K562 (cell line): ENCODE data around the gene MTPN. TPM values are rescaled to one million over a fixed set of nuclear protein-coding genes. Genes with fewer than 3 reads are reported as not detected.
A peak's percentile ranks its signal among the peaks of the same experiment; 100 is the strongest.

ENCODE experiments used
- ATAC-seq: fragments of 200-7000 bp; cut with Tn5 transposase; 3 replicates; pipeline ENCODE4 v1.9.1; 2020; ENCODE audit warnings: moderate library complexity
- BruUV-seq: library from RNA; stranded (reverse); fragments of 400-500 nt; replicated peaks from 2 replicates; lab custom pipeline; 2021; lab: Mats Ljungman, UMichigan
- CTCF ChIA-PET: fragments of 300-600 bp; formaldehyde crosslinking; extraction: SDS; loops from one replicate; lab custom pipeline; 2021; ENCODE audit warnings: low intra/inter-chr PET ratio; lab: Yijun Ruan, JAX
- POLR2A ChIA-PET: fragments of 300-600, 350-650 bp; sonication (Branson Sonifier 250); formaldehyde crosslinking; extraction: SDS; loops from one replicate; lab custom pipeline; 2021; ENCODE audit warnings: antibody characterized with exemption, inconsistent platforms; lab: Yijun Ruan, JAX
- DNase-seq, 4 experiments: peaks; one replicate each; pipeline versions ENCODE4 v3.0.0 to v3.0.0-alpha.2; 2011 to 2018; ENCODE audit warnings: low spot score in 3 of 4, mixed read lengths in 3 of 4; ENCODE audit errors: extremely low read depth in 1 of 4
- FAIRE-seq: peaks from 2 replicates; lab custom pipeline; 2011; peaks lifted over from hg19 to GRCh38; lab: Jason Lieb, UNC
- H2AFZ ChIP-seq: 2 replicates; pipeline ENCODE4 v1.6.0; 2011; ENCODE audit warnings: low read depth, low read length, control low read depth, inconsistent platforms
- H3K27ac ChIP-seq: fragments of 200-600 bp; 3 replicates; pipeline ENCODE4 v1.8.0; 2011; ENCODE audit warnings: low read depth, mild to moderate bottlenecking, control low read depth, inconsistent platforms, low read length, moderate library complexity, mixed read lengths; ENCODE audit errors: extremely low read depth
- H3K27me3 ChIP-seq, 2 experiments: fragments of 300-600 bp in 1 of 2; 2 replicates in 1 of 2; 3 replicates in 1 of 2; pipeline versions ENCODE4 v1.6.0 to v1.8.0; 2011; ENCODE audit warnings: inconsistent platforms in 2 of 2, low read length in 2 of 2, mild to moderate bottlenecking in 1 of 2, mixed read lengths in 1 of 2, moderate library complexity in 1 of 2; ENCODE audit not compliant: control insufficient read depth in 2 of 2, insufficient read depth in 2 of 2
- H3K36me3 ChIP-seq: fragments of 300-600 bp; 3 replicates; pipeline ENCODE4 v1.8.0; 2011; ENCODE audit warnings: mild to moderate bottlenecking, low read length, inconsistent platforms; ENCODE audit not compliant: control insufficient read depth, insufficient read depth
- H3K4me1 ChIP-seq, 2 experiments: fragments of 200-600 bp in 1 of 2; replicated peaks in 1 of 2; 2 replicates in 1 of 2; 3 replicates in 1 of 2; pipeline versions ENCODE4 v1.5.1 to v1.8.0; 2011; ENCODE audit warnings: inconsistent platforms in 2 of 2, low read length in 2 of 2, mild to moderate bottlenecking in 1 of 2, mixed read lengths in 1 of 2, moderate library complexity in 1 of 2; ENCODE audit not compliant: control insufficient read depth in 2 of 2, insufficient read depth in 2 of 2
- H3K4me2 ChIP-seq: 2 replicates; pipeline ENCODE4 v1.6.1; 2011; ENCODE audit warnings: low read length, control low read depth, inconsistent platforms, mixed read lengths; ENCODE audit not compliant: insufficient read depth
- H3K4me3 ChIP-seq: fragments of 200-600 bp; sonication (generic), shearing (Covaris generic); 2 replicates; pipeline ENCODE4 v1.5.1; 2016; ENCODE audit warnings: control low read depth, inconsistent platforms
- H3K79me2 ChIP-seq: fragments of 200-600 bp; 3 replicates; pipeline ENCODE4 v1.8.0; 2011; ENCODE audit warnings: low read length, inconsistent platforms; ENCODE audit not compliant: control insufficient read depth, insufficient read depth
- H3K9ac ChIP-seq, 2 experiments: 2 replicates each; pipeline versions ENCODE4 v1.6.0 to v1.6.1; 2011; ENCODE audit warnings: low read depth in 2 of 2, low read length in 2 of 2, control low read depth in 1 of 2, inconsistent platforms in 1 of 2, mild to moderate bottlenecking in 1 of 2, mixed read lengths in 1 of 2; ENCODE audit not compliant: insufficient read depth in 1 of 2
- H3K9me1 ChIP-seq: one replicate; pipeline ENCODE4 v1.6.0; 2011; ENCODE audit warnings: inconsistent platforms, mild to moderate bottlenecking, low read length, moderate library complexity; ENCODE audit not compliant: control insufficient read depth, insufficient read depth
- H3K9me3 ChIP-seq: replicated peaks from 2 replicates; pipeline ENCODE4 v1.5.1; 2011; ENCODE audit warnings: low read depth, low read length, inconsistent platforms; ENCODE audit not compliant: control insufficient read depth, insufficient read depth
- H4K20me1 ChIP-seq: replicated peaks from 2 replicates; pipeline ENCODE4 v1.6.1; 2011; ENCODE audit warnings: low read length, inconsistent platforms, mixed read lengths; ENCODE audit not compliant: control insufficient read depth, insufficient read depth
- ETS2 ChIP-seq: IDR thresholded peaks from 2 replicates; pipeline ENCODE4 v1.6.1; 2016; ENCODE audit warnings: borderline replicate concordance, missing genetic modification characterization, mild to moderate bottlenecking, moderate library complexity, missing compliant biosample characterization; ENCODE audit not compliant: poor library complexity, severe bottlenecking
- KDM1A ChIP-seq, 2 experiments: fragments of 450-650 bp; IDR thresholded peaks; 2 replicates each; pipeline ENCODE4 v1.6.1; 2016; ENCODE audit warnings: mild to moderate bottlenecking in 2 of 2
- KLF16 ChIP-seq: IDR thresholded peaks from 2 replicates; pipeline ENCODE4 v1.6.1; 2016; ENCODE audit warnings: antibody characterized with exemption
- MAZ ChIP-seq, 2 experiments: fragments of 450-650 bp in 1 of 2; sonication (generic) in 1 of 2; formaldehyde crosslinking; IDR thresholded peaks in 1 of 2; conservative IDR thresholded peaks in 1 of 2; 2 replicates each; pipeline versions ENCODE4 v1.4.0 to v1.5.0; 2020; ENCODE audit warnings: mild to moderate bottlenecking in 1 of 2, missing genetic modification reagents in 1 of 2
- PHF8 ChIP-seq: fragments of 200-600 bp; sonication (generic); IDR thresholded peaks from 2 replicates; pipeline ENCODE4 v1.6.1; 2012; ENCODE audit warnings: mixed run types, mild to moderate bottlenecking, inconsistent platforms, low read length, moderate library complexity, borderline replicate concordance
- POLR2AphosphoS5 ChIP-seq: IDR thresholded peaks from 2 replicates; pipeline ENCODE4 v1.6.1; 2011; ENCODE audit warnings: mild to moderate bottlenecking, low read depth, low read length, moderate library complexity; ENCODE audit not compliant: control insufficient read depth, insufficient read depth
- RFX1 ChIP-seq: fragments of 450-650 bp; IDR thresholded peaks from 2 replicates; pipeline ENCODE4 v1.6.1; 2016; ENCODE audit warnings: mild to moderate bottlenecking, moderate library complexity
- ZNF316 ChIP-seq: fragments of 450-650 bp; IDR thresholded peaks from 2 replicates; pipeline ENCODE4 v1.6.1; 2016
- WGBS: fragments of 100-300 bp; shearing (Covaris generic); methylation state at CpG from one replicate; pipeline ENCODE4 v1.1.6; 2016; ENCODE audit warnings: low coverage, mixed read lengths; ENCODE audit not compliant: insufficient coverage; ENCODE audit errors: missing lambda C conversion rate; 5-methylcytosine and 5-hydroxymethylcytosine counted together
- in situ Hi-C: fragments of 300-500 bp; cut with MboI; formaldehyde crosslinking; loops from 4 replicates; pipeline ENCODE4 v1.15.0; 2018; ENCODE audit warnings: inconsistent platforms, mixed read lengths
- intact Hi-C: fragments of 100-400 bp; cut with micrococcal nuclease; formaldehyde crosslinking; loops from 2 replicates; pipeline ENCODE4 v1.14.2; 2022
- polyA plus RNA-seq, 8 experiments: library from polyadenylated mRNA; depleted of rRNA in 4 of 8; stranded (reverse) in 5 of 8; unstranded in 3 of 8; fragments of >200 nt; fragmentation: Nextera tagmentation in 2 of 8; fragmentation: Illumina TruSeq in 1 of 8; extraction: Ambion mirVana in 2 of 8; extraction: Trizol in 1 of 8; gene quantifications; 2 replicates each; pipeline versions ENCODE4 v1.2.1 to v1.2.3, GENCODE V29; 2011 to 2014; ENCODE audit warnings: inconsistent platforms in 1 of 8, missing spikeins in 1 of 8
- total RNA-seq, 7 experiments: library from RNA; depleted of rRNA in 6 of 7; stranded (reverse); fragments of >200 nt in 6 of 7; fragmentation: Illumina TruSeq in 2 of 7; extraction: Trizol in 2 of 7; gene quantifications; 2 replicates each; pipeline versions ENCODE4 v1.2.1 to v1.2.3, GENCODE V29; 2011 to 2021; ENCODE audit warnings: low replicate concordance in 1 of 7
- TF ChIP-seq, protein P1 (sequence below): fragments of 200-400 bp; formaldehyde crosslinking; IDR thresholded peaks from 2 replicates; pipeline ENCODE4 v1.6.1; 2017; ENCODE audit warnings: mild to moderate bottlenecking, low read depth, low read length, moderate library complexity
- TF ChIP-seq, protein P2 (sequence below): fragments of 250-450 bp; sonication (Bioruptor Pico); IDR thresholded peaks from 2 replicates; pipeline ENCODE4 v1.5.0; 2021; ENCODE audit warnings: mild to moderate bottlenecking, borderline replicate concordance
- TF ChIP-seq, protein P3 (sequence below): fragments of 450-650 bp; formaldehyde crosslinking; IDR thresholded peaks from 2 replicates; pipeline ENCODE4 v1.4.0; 2020; ENCODE audit warnings: mild to moderate bottlenecking
- TF ChIP-seq, protein P4 (sequence below): fragments of 150-350 bp; IDR thresholded peaks from 2 replicates; pipeline ENCODE4 v1.6.1; 2014; ENCODE audit warnings: low read depth, mild to moderate bottlenecking, low read length, borderline replicate concordance

Gene MTPN
- total and polyA plus RNA-seq, 9 of the 15 experiments (the other 6 are each of a cell fraction or from before 2014, with no cell fraction given), result 68.5 to 261 (median 156) TPM

DNA sequence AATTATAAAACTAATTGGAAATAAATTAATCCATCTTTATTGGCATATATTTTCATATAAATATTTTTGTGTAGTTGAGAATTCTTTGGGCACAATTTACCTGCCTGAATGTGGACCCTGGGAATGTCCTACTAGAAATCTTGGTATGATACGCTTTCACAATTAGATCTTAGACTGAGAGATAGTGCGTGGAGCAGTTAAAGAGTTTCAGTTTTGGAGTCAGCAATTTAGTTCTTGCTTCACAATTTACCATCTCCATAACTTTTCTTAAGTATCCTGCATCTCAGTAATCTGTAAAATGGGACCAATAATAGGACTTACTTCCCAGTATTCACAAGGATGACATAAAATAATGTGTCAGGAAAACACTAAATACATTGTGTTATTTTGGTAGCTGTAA lies 2.0 kb downstream of the MTPN start:
- FAIRE-seq (no peak), ATAC-seq (no peak), DNase-seq (no peak)
- Histone ChIP-seq H4K20me1 (no peaks in the 10 kb centered on the region), H3K27me3 (no peaks in the 10 kb centered on the region), H3K36me3 (peaks cover 51% of the 10 kb centered on the region), H3K9ac (peak overlapping the region in 1 of 2 experiments; percentile 82; a peak in 2 of 4 replicates), H3K9me3 (no peaks in the 10 kb centered on the region), H3K9me1 (peaks cover 3% of the 10 kb centered on the region), H3K4me1 (peaks cover 12 to 54% of the 10 kb centered on the region in 2 experiments), H3K4me3 (peak overlapping the region; percentile 83), H2AFZ (no peak overlapping the region), H3K79me2 (peaks cover 71% of the 10 kb centered on the region), H3K4me2 (peak overlapping the region; percentile 93), H3K27ac (peak overlapping the region; percentile 78; the same call in 2 of the 3 replicates)
- BruUV-seq, result no TSS peak
- WGBS, result 21% methylated on average over 2 of the region's 2 CpGs
- ChIA-PET POLR2A (interaction anchor here (0.8 to 3.0 kb wide), 5 partner anchors 9 to 16 kb away, joined by 3 to 14 read pairs (median 5); no protein-coding TSS in a partner anchor), CTCF (no interaction called here)
- intact Hi-C loops, result loop anchor here (2.0 to 10.0 kb wide), 2 partner anchors 32 to 50 kb away; no protein-coding TSS in a partner anchor
- in situ Hi-C loops, result no loop called here
- TF ChIP-seq MAZ (CRISPR knock-in tag; conservative IDR thresholded peaks at IDR 0.05 in 1 of 2, IDR thresholded peaks at IDR 0.05 in 1 of 2), result no peak
- no peak for TF ChIP-seq KLF16
- no peak for TF ChIP-seq POLR2AphosphoS5
- TF ChIP-seq RFX1, result no peak
- TF ChIP-seq, protein P1, sequence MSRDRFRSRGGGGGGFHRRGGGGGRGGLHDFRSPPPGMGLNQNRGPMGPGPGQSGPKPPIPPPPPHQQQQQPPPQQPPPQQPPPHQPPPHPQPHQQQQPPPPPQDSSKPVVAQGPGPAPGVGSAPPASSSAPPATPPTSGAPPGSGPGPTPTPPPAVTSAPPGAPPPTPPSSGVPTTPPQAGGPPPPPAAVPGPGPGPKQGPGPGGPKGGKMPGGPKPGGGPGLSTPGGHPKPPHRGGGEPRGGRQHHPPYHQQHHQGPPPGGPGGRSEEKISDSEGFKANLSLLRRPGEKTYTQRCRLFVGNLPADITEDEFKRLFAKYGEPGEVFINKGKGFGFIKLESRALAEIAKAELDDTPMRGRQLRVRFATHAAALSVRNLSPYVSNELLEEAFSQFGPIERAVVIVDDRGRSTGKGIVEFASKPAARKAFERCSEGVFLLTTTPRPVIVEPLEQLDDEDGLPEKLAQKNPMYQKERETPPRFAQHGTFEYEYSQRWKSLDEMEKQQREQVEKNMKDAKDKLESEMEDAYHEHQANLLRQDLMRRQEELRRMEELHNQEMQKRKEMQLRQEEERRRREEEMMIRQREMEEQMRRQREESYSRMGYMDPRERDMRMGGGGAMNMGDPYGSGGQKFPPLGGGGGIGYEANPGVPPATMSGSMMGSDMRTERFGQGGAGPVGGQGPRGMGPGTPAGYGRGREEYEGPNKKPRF, result no peak
- TF ChIP-seq, protein P2, sequence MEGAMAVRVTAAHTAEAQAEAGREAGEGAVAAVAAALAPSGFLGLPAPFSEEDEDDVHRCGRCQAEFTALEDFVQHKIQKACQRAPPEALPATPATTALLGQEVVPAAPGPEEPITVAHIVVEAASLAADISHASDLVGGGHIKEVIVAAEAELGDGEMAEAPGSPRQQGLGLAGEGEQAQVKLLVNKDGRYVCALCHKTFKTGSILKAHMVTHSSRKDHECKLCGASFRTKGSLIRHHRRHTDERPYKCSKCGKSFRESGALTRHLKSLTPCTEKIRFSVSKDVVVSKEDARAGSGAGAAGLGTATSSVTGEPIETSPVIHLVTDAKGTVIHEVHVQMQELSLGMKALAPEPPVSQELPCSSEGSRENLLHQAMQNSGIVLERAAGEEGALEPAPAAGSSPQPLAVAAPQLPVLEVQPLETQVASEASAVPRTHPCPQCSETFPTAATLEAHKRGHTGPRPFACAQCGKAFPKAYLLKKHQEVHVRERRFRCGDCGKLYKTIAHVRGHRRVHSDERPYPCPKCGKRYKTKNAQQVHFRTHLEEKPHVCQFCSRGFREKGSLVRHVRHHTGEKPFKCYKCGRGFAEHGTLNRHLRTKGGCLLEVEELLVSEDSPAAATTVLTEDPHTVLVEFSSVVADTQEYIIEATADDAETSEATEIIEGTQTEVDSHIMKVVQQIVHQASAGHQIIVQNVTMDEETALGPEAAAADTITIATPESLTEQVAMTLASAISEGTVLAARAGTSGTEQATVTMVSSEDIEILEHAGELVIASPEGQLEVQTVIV (CRISPR knock-in tag), result no peak
- TF ChIP-seq, protein P3, sequence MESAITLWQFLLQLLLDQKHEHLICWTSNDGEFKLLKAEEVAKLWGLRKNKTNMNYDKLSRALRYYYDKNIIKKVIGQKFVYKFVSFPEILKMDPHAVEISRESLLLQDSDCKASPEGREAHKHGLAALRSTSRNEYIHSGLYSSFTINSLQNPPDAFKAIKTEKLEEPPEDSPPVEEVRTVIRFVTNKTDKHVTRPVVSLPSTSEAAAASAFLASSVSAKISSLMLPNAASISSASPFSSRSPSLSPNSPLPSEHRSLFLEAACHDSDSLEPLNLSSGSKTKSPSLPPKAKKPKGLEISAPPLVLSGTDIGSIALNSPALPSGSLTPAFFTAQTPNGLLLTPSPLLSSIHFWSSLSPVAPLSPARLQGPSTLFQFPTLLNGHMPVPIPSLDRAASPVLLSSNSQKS (CRISPR knock-in tag), result no peak
- peak; percentile 14; the same call in 1 of the 2 replicates for TF ChIP-seq ZNF316
- no peak for TF ChIP-seq ETS2 (tag)
- TF ChIP-seq KDM1A (IDR thresholded peaks at IDR 0.05), result peak in 1 of 2 experiments; percentile 10; a peak in 2 of 4 replicates
- TF ChIP-seq, protein P4, sequence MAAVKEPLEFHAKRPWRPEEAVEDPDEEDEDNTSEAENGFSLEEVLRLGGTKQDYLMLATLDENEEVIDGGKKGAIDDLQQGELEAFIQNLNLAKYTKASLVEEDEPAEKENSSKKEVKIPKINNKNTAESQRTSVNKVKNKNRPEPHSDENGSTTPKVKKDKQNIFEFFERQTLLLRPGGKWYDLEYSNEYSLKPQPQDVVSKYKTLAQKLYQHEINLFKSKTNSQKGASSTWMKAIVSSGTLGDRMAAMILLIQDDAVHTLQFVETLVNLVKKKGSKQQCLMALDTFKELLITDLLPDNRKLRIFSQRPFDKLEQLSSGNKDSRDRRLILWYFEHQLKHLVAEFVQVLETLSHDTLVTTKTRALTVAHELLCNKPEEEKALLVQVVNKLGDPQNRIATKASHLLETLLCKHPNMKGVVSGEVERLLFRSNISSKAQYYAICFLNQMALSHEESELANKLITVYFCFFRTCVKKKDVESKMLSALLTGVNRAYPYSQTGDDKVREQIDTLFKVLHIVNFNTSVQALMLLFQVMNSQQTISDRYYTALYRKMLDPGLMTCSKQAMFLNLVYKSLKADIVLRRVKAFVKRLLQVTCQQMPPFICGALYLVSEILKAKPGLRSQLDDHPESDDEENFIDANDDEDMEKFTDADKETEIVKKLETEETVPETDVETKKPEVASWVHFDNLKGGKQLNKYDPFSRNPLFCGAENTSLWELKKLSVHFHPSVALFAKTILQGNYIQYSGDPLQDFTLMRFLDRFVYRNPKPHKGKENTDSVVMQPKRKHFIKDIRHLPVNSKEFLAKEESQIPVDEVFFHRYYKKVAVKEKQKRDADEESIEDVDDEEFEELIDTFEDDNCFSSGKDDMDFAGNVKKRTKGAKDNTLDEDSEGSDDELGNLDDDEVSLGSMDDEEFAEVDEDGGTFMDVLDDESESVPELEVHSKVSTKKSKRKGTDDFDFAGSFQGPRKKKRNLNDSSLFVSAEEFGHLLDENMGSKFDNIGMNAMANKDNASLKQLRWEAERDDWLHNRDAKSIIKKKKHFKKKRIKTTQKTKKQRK, result no peak
- peak; percentile 1; the same call in 1 of the 2 replicates for TF ChIP-seq PHF8
